Measurements from ENCODE around the gene CX3CL1.

GRCh38 chr16:57380671-57381462 lies 8.6 kb downstream of the CX3CL1 start:
- TF ChIP-seq, protein P1, sequence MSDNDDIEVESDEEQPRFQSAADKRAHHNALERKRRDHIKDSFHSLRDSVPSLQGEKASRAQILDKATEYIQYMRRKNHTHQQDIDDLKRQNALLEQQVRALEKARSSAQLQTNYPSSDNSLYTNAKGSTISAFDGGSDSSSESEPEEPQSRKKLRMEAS (IDR thresholded peaks at IDR 0.05) = no peak
- TF ChIP-seq, protein P2, sequence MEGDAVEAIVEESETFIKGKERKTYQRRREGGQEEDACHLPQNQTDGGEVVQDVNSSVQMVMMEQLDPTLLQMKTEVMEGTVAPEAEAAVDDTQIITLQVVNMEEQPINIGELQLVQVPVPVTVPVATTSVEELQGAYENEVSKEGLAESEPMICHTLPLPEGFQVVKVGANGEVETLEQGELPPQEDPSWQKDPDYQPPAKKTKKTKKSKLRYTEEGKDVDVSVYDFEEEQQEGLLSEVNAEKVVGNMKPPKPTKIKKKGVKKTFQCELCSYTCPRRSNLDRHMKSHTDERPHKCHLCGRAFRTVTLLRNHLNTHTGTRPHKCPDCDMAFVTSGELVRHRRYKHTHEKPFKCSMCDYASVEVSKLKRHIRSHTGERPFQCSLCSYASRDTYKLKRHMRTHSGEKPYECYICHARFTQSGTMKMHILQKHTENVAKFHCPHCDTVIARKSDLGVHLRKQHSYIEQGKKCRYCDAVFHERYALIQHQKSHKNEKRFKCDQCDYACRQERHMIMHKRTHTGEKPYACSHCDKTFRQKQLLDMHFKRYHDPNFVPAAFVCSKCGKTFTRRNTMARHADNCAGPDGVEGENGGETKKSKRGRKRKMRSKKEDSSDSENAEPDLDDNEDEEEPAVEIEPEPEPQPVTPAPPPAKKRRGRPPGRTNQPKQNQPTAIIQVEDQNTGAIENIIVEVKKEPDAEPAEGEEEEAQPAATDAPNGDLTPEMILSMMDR (IDR thresholded peaks at IDR 0.05 in 2 of 3, conservative IDR thresholded peaks at IDR 0.05 in 1 of 3; ENCODE audit: borderline replicate concordance in 1 of 3, insufficient read depth in 1 of 3, low read depth in 2 of 3, low read length in 2 of 3) = no peak
- TF ChIP-seq CEBPB (IDR thresholded peaks at IDR 0.05; ENCODE audit: low read depth) = no peak
- no peak for TF ChIP-seq ZBTB33 (IDR thresholded peaks at IDR 0.05; ENCODE audit: extremely low read depth, insufficient replicate concordance, low read length)
- TF ChIP-seq POLR2A (IDR thresholded peaks at IDR 0.05; ENCODE audit: borderline replicate concordance, extremely low read depth, insufficient read depth, insufficient read length) = no peak
- no peak for TF ChIP-seq ATF3 (IDR thresholded peaks at IDR 0.05)
- no peak for TF ChIP-seq EZH2phosphoT487 (IDR thresholded peaks at IDR 0.05; ENCODE audit: borderline replicate concordance)
- TF ChIP-seq YY1 (IDR thresholded peaks at IDR 0.05; ENCODE audit: extremely low read depth, insufficient replicate concordance, low read depth, low read length) = no peak
- no peak for TF ChIP-seq POLR2AphosphoS5 (IDR thresholded peaks at IDR 0.05; ENCODE audit: low read depth, low read length)
- no peak for TF ChIP-seq JUND (IDR thresholded peaks at IDR 0.05)

Data from HCT116 (cell line).